HEK293 (cell line): ENCODE measurements around the gene JMJD7.

Experiments
- CTCF ChIA-PET: fragments of 350-600 bp; formaldehyde crosslinking; extraction: SDS; loops from one replicate; lab custom pipeline; 2021; ENCODE audit warnings: antibody characterized with exemption; lab: Yijun Ruan, JAX
- POLR2A ChIA-PET: fragments of 300-600 bp; formaldehyde crosslinking; extraction: SDS; loops from one replicate; lab custom pipeline; 2020; ENCODE audit warnings: antibody characterized with exemption, inconsistent platforms; lab: Yijun Ruan, JAX
- H3K27ac ChIP-seq: fragments of 200-500 bp; sonication (Bioruptor generic); 2 replicates; pipeline ENCODE4 v1.5.1; 2014; ENCODE audit warnings: low read depth, low read length, control low read depth, inconsistent platforms; ENCODE audit errors: extremely low read depth
- H3K36me3 ChIP-seq, 2 experiments: fragments of 200-500 bp in 1 of 2; sonication (Bioruptor generic) in 1 of 2; 1 replicate in 1 of 2; 2 replicates in 1 of 2; pipeline ENCODE4 v1.5.1; 2014 to 2017; ENCODE audit warnings: inconsistent platforms in 2 of 2, low read length in 2 of 2; ENCODE audit not compliant: control insufficient read depth in 2 of 2, insufficient read depth in 1 of 2
- H3K4me1 ChIP-seq: fragments of 200-500 bp; sonication (Bioruptor generic); 2 replicates; pipeline ENCODE4 v1.5.1; 2014; ENCODE audit warnings: mild to moderate bottlenecking, low read length, inconsistent platforms; ENCODE audit not compliant: control insufficient read depth, insufficient read depth
- H3K4me3 ChIP-seq: 2 replicates; pipeline ENCODE4 v1.5.1; 2011; ENCODE audit warnings: low read depth, mild to moderate bottlenecking, control low read depth, low read length, moderate library complexity
- H3K9me3 ChIP-seq: fragments of 200-500 bp; sonication (Bioruptor generic); 2 replicates; pipeline ENCODE4 v1.5.1; 2014; ENCODE audit warnings: low read depth, low read length, inconsistent platforms; ENCODE audit not compliant: control insufficient read depth, insufficient read depth
- EGR2 ChIP-seq: fragments of 450-650 bp; formaldehyde crosslinking; IDR thresholded peaks from 2 replicates; pipeline ENCODE4 v1.5.1; 2016; ENCODE audit warnings: low read depth, missing biosample characterization, missing genetic modification characterization
- GLI2 ChIP-seq: fragments of 450-650 bp; formaldehyde crosslinking; IDR thresholded peaks from 2 replicates; pipeline ENCODE4; 2017; ENCODE audit warnings: missing biosample characterization, missing genetic modification characterization, low read depth, borderline replicate concordance
- OSR2 ChIP-seq: fragments of 450-650 bp; formaldehyde crosslinking; IDR thresholded peaks from 2 replicates; pipeline ENCODE4 v1.5.1; 2016; ENCODE audit warnings: missing biosample characterization, missing genetic modification characterization
- ZBTB8A ChIP-seq: fragments of 450-650 bp; formaldehyde crosslinking; IDR thresholded peaks from 2 replicates; pipeline ENCODE4 v1.5.1; 2016; ENCODE audit warnings: missing biosample characterization, missing genetic modification characterization
- ZFP69B ChIP-seq: fragments of 450-650 bp; formaldehyde crosslinking; IDR thresholded peaks from 2 replicates; pipeline ENCODE4 v1.5.1; 2016; ENCODE audit warnings: missing biosample characterization, missing genetic modification characterization
- ZNF132 ChIP-seq: fragments of 450-650 bp; formaldehyde crosslinking; IDR thresholded peaks from 2 replicates; pipeline ENCODE4 v1.5.1; 2017; ENCODE audit warnings: missing biosample characterization, missing genetic modification characterization, borderline replicate concordance
- ZNF138 ChIP-seq: fragments of 450-650 bp; formaldehyde crosslinking; IDR thresholded peaks from 2 replicates; pipeline ENCODE4 v1.5.1; 2016; ENCODE audit warnings: missing biosample characterization, missing genetic modification characterization, borderline replicate concordance
- ZNF175 ChIP-seq: fragments of 450-650 bp; formaldehyde crosslinking; IDR thresholded peaks from 2 replicates; pipeline ENCODE4 v1.5.1; 2016; ENCODE audit warnings: missing biosample characterization, missing genetic modification characterization
- ZNF223 ChIP-seq: fragments of 450-650 bp; formaldehyde crosslinking; IDR thresholded peaks from 2 replicates; pipeline ENCODE4 v1.5.1; 2016; ENCODE audit warnings: missing biosample characterization, missing genetic modification characterization
- ZNF292 ChIP-seq: fragments of 450-650 bp; formaldehyde crosslinking; IDR thresholded peaks from 2 replicates; pipeline ENCODE4 v1.5.1; 2016; ENCODE audit warnings: low read depth, missing biosample characterization, missing genetic modification characterization, borderline replicate concordance
- ZNF324 ChIP-seq: fragments of 450-650 bp; formaldehyde crosslinking; IDR thresholded peaks from 2 replicates; pipeline ENCODE4 v1.5.1; 2016; ENCODE audit warnings: missing biosample characterization, missing genetic modification characterization
- ZNF350 ChIP-seq: fragments of 450-650 bp; formaldehyde crosslinking; IDR thresholded peaks from 2 replicates; pipeline ENCODE4 v1.5.0; 2017; ENCODE audit warnings: missing biosample characterization, mild to moderate bottlenecking, missing genetic modification characterization
- ZNF354C ChIP-seq: fragments of 450-650 bp; formaldehyde crosslinking; IDR thresholded peaks from 2 replicates; pipeline ENCODE4 v1.5.1; 2016; ENCODE audit warnings: missing biosample characterization, missing genetic modification characterization, low read depth, borderline replicate concordance
- ZNF394 ChIP-seq: fragments of 450-650 bp; formaldehyde crosslinking; IDR thresholded peaks from 2 replicates; pipeline ENCODE4 v1.5.1; 2016; ENCODE audit warnings: missing biosample characterization, missing genetic modification characterization, mild to moderate bottlenecking, moderate library complexity, borderline replicate concordance
- ZNF549 ChIP-seq: fragments of 450-650 bp; IDR thresholded peaks from 2 replicates; pipeline ENCODE4 v1.5.1; 2018; ENCODE audit warnings: missing biosample characterization, missing genetic modification characterization, mild to moderate bottlenecking, inconsistent platforms, moderate library complexity
- ZNF776 ChIP-seq: fragments of 450-650 bp; formaldehyde crosslinking; IDR thresholded peaks from 2 replicates; pipeline ENCODE4 v1.5.0; 2017; ENCODE audit warnings: missing biosample characterization, missing genetic modification characterization, borderline replicate concordance
- ZNF777 ChIP-seq: fragments of 450-650 bp; formaldehyde crosslinking; IDR thresholded peaks from 2 replicates; pipeline ENCODE4 v1.5.1; 2017; ENCODE audit warnings: missing biosample characterization, missing genetic modification characterization, borderline replicate concordance
- TF ChIP-seq, protein P1 (sequence below): fragments of 450-650 bp; formaldehyde crosslinking; IDR thresholded peaks from 2 replicates; pipeline ENCODE4 v1.5.1; 2016; ENCODE audit warnings: missing biosample characterization, missing genetic modification characterization
- TF ChIP-seq, protein P2 (sequence below): fragments of 450-650 bp; formaldehyde crosslinking; IDR thresholded peaks from 2 replicates; pipeline ENCODE4 v1.5.1; 2016; ENCODE audit warnings: missing biosample characterization, missing genetic modification characterization
- TF ChIP-seq, protein P3 (sequence below): fragments of 450-650 bp; formaldehyde crosslinking; IDR thresholded peaks from 2 replicates; pipeline ENCODE4 v1.5.0; 2017; ENCODE audit warnings: missing biosample characterization, missing genetic modification characterization, borderline replicate concordance
- TF ChIP-seq, protein P4 (sequence below): fragments of 450-650 bp; formaldehyde crosslinking; IDR thresholded peaks from 2 replicates; pipeline ENCODE4 v1.5.1; 2016; ENCODE audit warnings: missing biosample characterization, missing genetic modification characterization

Gene JMJD7

DNA sequence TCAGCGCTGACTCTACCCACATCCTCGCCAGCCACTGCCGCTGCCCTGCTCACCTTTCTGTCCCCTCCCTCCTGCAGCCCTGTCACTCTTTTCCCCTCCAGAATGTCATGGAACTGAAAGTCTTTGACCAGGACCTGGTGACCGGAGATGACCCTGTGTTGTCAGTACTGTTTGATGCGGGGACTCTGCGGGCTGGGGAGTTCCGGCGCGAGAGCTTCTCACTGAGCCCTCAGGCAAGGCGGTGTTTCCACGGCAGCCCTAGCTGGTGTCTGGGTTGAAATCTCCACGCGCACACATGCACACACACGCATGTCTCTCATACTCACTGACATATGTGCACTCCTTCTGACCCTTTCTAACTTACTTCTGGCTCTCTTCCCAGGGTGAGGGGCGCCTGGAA, 12.8 kb downstream of the JMJD7 start:
- Histone ChIP-seq H3K4me1 (no peaks in the 10 kb centered on the region), H3K9me3 (no peaks in the 10 kb centered on the region)
- TF ChIP-seq ZNF394 (tag by site-specific recombination) = no peak
- TF ChIP-seq ZNF132 (tag by site-specific recombination) = no peak
- no peak for TF ChIP-seq ZNF354C (tag by site-specific recombination)
- no peak for TF ChIP-seq ZNF350
- no peak for TF ChIP-seq ZBTB8A (tag by site-specific recombination)
- TF ChIP-seq ZNF324 (tag by site-specific recombination) = no peak
- TF ChIP-seq, protein P1, sequence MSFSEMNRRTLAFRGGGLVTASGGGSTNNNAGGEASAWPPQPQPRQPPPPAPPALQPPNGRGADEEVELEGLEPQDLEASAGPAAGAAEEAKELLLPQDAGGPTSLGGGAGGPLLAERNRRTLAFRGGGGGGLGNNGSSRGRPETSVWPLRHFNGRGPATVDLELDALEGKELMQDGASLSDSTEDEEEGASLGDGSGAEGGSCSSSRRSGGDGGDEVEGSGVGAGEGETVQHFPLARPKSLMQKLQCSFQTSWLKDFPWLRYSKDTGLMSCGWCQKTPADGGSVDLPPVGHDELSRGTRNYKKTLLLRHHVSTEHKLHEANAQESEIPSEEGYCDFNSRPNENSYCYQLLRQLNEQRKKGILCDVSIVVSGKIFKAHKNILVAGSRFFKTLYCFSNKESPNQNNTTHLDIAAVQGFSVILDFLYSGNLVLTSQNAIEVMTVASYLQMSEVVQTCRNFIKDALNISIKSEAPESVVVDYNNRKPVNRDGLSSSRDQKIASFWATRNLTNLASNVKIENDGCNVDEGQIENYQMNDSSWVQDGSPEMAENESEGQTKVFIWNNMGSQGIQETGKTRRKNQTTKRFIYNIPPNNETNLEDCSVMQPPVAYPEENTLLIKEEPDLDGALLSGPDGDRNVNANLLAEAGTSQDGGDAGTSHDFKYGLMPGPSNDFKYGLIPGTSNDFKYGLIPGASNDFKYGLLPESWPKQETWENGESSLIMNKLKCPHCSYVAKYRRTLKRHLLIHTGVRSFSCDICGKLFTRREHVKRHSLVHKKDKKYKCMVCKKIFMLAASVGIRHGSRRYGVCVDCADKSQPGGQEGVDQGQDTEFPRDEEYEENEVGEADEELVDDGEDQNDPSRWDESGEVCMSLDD (tag by site-specific recombination) = no peak
- TF ChIP-seq ZNF777 (tag by site-specific recombination) = no peak
- TF ChIP-seq, protein P2, sequence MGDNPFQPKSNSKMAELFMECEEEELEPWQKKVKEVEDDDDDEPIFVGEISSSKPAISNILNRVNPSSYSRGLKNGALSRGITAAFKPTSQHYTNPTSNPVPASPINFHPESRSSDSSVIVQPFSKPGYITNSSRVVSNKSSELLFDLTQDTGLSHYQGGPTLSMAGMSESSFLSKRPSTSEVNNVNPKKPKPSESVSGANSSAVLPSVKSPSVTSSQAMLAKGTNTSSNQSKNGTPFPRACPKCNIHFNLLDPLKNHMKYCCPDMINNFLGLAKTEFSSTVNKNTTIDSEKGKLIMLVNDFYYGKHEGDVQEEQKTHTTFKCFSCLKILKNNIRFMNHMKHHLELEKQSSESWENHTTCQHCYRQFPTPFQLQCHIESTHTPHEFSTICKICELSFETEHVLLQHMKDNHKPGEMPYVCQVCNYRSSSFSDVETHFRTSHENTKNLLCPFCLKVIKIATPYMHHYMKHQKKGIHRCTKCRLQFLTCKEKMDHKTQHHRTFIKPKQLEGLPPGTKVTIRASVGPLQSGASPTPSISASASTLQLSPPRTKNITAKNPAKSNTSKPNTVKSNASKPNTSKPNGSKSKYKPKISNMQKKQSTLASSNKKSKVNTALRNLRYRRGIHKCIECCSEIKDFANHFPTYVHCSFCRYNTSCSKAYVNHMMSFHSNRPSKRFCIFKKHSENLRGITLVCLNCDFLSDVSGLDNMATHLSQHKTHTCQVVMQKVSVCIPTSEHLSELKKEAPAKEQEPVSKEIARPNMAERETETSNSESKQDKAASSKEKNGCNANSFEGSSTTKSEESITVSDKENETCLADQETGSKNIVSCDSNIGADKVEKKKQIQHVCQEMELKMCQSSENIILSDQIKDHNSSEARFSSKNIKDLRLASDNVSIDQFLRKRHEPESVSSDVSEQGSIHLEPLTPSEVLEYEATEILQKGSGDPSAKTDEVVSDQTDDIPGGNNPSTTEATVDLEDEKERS (tag by site-specific recombination) = no peak
- TF ChIP-seq OSR2 (tag by site-specific recombination) = no peak
- no peak for TF ChIP-seq ZNF175 (tag by site-specific recombination)
- no peak for TF ChIP-seq ZNF223 (tag by site-specific recombination)
- no peak for TF ChIP-seq GLI2 (tag by site-specific recombination)
- TF ChIP-seq, protein P3, sequence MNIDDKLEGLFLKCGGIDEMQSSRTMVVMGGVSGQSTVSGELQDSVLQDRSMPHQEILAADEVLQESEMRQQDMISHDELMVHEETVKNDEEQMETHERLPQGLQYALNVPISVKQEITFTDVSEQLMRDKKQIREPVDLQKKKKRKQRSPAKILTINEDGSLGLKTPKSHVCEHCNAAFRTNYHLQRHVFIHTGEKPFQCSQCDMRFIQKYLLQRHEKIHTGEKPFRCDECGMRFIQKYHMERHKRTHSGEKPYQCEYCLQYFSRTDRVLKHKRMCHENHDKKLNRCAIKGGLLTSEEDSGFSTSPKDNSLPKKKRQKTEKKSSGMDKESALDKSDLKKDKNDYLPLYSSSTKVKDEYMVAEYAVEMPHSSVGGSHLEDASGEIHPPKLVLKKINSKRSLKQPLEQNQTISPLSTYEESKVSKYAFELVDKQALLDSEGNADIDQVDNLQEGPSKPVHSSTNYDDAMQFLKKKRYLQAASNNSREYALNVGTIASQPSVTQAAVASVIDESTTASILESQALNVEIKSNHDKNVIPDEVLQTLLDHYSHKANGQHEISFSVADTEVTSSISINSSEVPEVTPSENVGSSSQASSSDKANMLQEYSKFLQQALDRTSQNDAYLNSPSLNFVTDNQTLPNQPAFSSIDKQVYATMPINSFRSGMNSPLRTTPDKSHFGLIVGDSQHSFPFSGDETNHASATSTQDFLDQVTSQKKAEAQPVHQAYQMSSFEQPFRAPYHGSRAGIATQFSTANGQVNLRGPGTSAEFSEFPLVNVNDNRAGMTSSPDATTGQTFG = no peak
- TF ChIP-seq, all 188 proteins: peak for 0
- ChIA-PET POLR2A (no interaction called here), CTCF (no interaction called here)
- H3K4me3 ChIP-seq = no peak overlapping the region
- H3K27ac ChIP-seq = no peak overlapping the region
- no peaks in the 10 kb centered on the region for H3K36me3 ChIP-seq

DNA sequence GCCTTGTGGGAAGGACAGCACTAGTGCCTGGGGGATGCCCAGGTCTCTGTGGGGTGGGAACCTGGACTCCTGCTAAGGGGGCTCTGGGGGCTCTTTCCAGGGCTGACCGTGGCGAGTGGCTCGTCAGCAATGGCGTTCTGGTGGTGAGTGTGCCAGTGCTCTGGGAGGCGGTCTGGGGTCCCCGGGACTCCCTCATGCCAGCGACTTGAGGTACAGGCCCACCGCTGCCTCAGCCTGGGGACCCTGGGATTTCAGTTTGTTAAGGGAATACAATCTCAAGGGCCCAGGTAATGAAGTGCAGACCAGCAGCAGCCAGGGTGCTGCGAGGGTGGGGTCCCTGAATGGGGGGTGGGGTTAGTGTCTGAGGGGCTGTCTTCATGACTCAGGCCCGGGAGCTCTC, 13.2 kb downstream of the JMJD7 start:
- no peak overlapping the region for H3K4me3 ChIP-seq
- TF ChIP-seq EGR2 (tag by site-specific recombination) (no peak), ZNF776 (tag by site-specific recombination) (no peak), ZNF549 (tag by site-specific recombination) (no peak), ZFP69B (tag by site-specific recombination) (no peak), ZNF292 (tag by site-specific recombination) (no peak), ZNF138 (tag by site-specific recombination) (no peak)
- TF ChIP-seq, protein P4, sequence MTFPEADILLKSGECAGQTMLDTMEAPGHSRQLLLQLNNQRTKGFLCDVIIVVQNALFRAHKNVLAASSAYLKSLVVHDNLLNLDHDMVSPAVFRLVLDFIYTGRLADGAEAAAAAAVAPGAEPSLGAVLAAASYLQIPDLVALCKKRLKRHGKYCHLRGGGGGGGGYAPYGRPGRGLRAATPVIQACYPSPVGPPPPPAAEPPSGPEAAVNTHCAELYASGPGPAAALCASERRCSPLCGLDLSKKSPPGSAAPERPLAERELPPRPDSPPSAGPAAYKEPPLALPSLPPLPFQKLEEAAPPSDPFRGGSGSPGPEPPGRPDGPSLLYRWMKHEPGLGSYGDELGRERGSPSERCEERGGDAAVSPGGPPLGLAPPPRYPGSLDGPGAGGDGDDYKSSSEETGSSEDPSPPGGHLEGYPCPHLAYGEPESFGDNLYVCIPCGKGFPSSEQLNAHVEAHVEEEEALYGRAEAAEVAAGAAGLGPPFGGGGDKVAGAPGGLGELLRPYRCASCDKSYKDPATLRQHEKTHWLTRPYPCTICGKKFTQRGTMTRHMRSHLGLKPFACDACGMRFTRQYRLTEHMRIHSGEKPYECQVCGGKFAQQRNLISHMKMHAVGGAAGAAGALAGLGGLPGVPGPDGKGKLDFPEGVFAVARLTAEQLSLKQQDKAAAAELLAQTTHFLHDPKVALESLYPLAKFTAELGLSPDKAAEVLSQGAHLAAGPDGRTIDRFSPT (tag by site-specific recombination) = no peak
- ChIA-PET POLR2A (no interaction called here), CTCF (no interaction called here)
- no peaks in the 10 kb centered on the region for H3K9me3 ChIP-seq
- H3K27ac ChIP-seq = no peak overlapping the region
- no peaks in the 10 kb centered on the region for H3K36me3 ChIP-seq
- no peaks in the 10 kb centered on the region for H3K4me1 ChIP-seq
